Hepatocyte (in vitro differentiated cells): ENCODE data around the gene SH3BP4. TPM values are rescaled to one million over a fixed set of nuclear protein-coding genes. Genes with fewer than 3 reads are reported as not detected.

Experiments used
- DNase-seq: peaks from one replicate; pipeline ENCODE4 v3.0.0-alpha.2; 2016; ENCODE audit warnings: low spot score
- H2AFZ ChIP-seq: fragments of 200-600 bp; sonication (generic); 2 replicates; pipeline ENCODE4 v1.6.0; 2016; ENCODE audit warnings: antibody characterized with exemption, mild to moderate bottlenecking
- H3K27ac ChIP-seq: fragments of 200-600 bp; sonication (generic); 2 replicates; pipeline ENCODE4 v1.5.1; 2016; ENCODE audit warnings: mild to moderate bottlenecking
- H3K27me3 ChIP-seq: fragments of 200-600 bp; sonication (generic); 2 replicates; pipeline ENCODE4 v1.6.1; 2016
- H3K36me3 ChIP-seq: fragments of 200-600 bp; sonication (generic); replicated peaks from 2 replicates; pipeline ENCODE4 v1.5.1; 2016; ENCODE audit warnings: low read depth; ENCODE audit not compliant: insufficient read depth
- H3K4me1 ChIP-seq: fragments of 200-600 bp; sonication (generic); 2 replicates; pipeline ENCODE4 v1.5.1; 2016; ENCODE audit warnings: mild to moderate bottlenecking, moderate library complexity; ENCODE audit not compliant: insufficient read depth
- H3K4me2 ChIP-seq: fragments of 200-600 bp; sonication (generic); 2 replicates; pipeline ENCODE4 v1.6.0; 2016
- H3K4me3 ChIP-seq: fragments of 200-600 bp; sonication (generic); 2 replicates; pipeline ENCODE4 v1.5.1; 2016; ENCODE audit warnings: mild to moderate bottlenecking
- H3K79me2 ChIP-seq: fragments of 200-600 bp; sonication (generic); 2 replicates; pipeline ENCODE4 v1.6.0; 2017; ENCODE audit warnings: mild to moderate bottlenecking
- H3K9me2 ChIP-seq: fragments of 200-600 bp; sonication (generic); replicated peaks from 2 replicates; pipeline ENCODE4 v1.6.0; 2017; ENCODE audit warnings: mild to moderate bottlenecking; ENCODE audit not compliant: insufficient read depth
- H3K9me3 ChIP-seq: fragments of 200-600 bp; sonication (generic); 2 replicates; pipeline ENCODE4 v1.5.1; 2016; ENCODE audit warnings: low read depth, mild to moderate bottlenecking
- H4K20me1 ChIP-seq: fragments of 200-600 bp; sonication (generic); 2 replicates; pipeline ENCODE4 v1.6.0; 2016; ENCODE audit warnings: mild to moderate bottlenecking; ENCODE audit not compliant: insufficient read depth, poor library complexity, severe bottlenecking
- EZH2 ChIP-seq: fragments of 200-600 bp; sonication (generic); IDR thresholded peaks from 2 replicates; pipeline ENCODE4 v1.6.1; 2016; ENCODE audit warnings: antibody characterized with exemption, mild to moderate bottlenecking, borderline replicate concordance
- EZH2phosphoT487 ChIP-seq: fragments of 200-600 bp; sonication (generic); IDR thresholded peaks from one replicate; pipeline ENCODE4 v1.6.1; 2018; ENCODE audit warnings: antibody characterized with exemption, mild to moderate bottlenecking, low read depth, moderate library complexity; ENCODE audit not compliant: unreplicated experiment, severe bottlenecking
- WGBS: methylation state at CpG from one replicate; pipeline ENCODE4 v1.1.6; 2016; ENCODE audit warnings: low lambda C conversion rate; ENCODE audit errors: missing lambda C conversion rate; 5-methylcytosine and 5-hydroxymethylcytosine counted together
- polyA plus RNA-seq: library from polyadenylated mRNA; unstranded; fragments of >200 nt; fragmentation: Nextera tagmentation; extraction: Ambion mirVana; gene quantifications from 2 replicates; pipeline ENCODE4 v1.2.1, GENCODE V29; 2016
- total RNA-seq: library from RNA; depleted of rRNA; stranded (reverse); fragments of >200 nt; gene quantifications from 2 replicates; pipeline ENCODE4 v1.2.3, GENCODE V29; 2014
- TF ChIP-seq, protein P1 (sequence below): fragments of 200-600 bp; sonication (generic); IDR thresholded peaks from 2 replicates; pipeline ENCODE4 v1.5.1; 2016; ENCODE audit warnings: antibody characterized with exemption, mild to moderate bottlenecking; ENCODE audit not compliant: poor library complexity

Gene SH3BP4
- total and polyA plus RNA-seq, 2 experiments from 2014 or later = 23.3 to 32.0 TPM

GRCh38 chr2:234955091-234955591 is 3.3 kb downstream of the SH3BP4 start:
- H3K9me2 ChIP-seq = no peaks in the 10 kb centered on the region
- H3K27ac ChIP-seq = peak overlapping the region; percentile 32
- peak overlapping the region; percentile 77 for H3K4me2 ChIP-seq
- TF ChIP-seq EZH2 = no peak
- TF ChIP-seq, protein P1, sequence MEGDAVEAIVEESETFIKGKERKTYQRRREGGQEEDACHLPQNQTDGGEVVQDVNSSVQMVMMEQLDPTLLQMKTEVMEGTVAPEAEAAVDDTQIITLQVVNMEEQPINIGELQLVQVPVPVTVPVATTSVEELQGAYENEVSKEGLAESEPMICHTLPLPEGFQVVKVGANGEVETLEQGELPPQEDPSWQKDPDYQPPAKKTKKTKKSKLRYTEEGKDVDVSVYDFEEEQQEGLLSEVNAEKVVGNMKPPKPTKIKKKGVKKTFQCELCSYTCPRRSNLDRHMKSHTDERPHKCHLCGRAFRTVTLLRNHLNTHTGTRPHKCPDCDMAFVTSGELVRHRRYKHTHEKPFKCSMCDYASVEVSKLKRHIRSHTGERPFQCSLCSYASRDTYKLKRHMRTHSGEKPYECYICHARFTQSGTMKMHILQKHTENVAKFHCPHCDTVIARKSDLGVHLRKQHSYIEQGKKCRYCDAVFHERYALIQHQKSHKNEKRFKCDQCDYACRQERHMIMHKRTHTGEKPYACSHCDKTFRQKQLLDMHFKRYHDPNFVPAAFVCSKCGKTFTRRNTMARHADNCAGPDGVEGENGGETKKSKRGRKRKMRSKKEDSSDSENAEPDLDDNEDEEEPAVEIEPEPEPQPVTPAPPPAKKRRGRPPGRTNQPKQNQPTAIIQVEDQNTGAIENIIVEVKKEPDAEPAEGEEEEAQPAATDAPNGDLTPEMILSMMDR = no peak
- no peak for TF ChIP-seq EZH2phosphoT487
- H3K79me2 ChIP-seq = peaks cover 79% of the 10 kb centered on the region
- DNase-seq = no peak
- no peak overlapping the region for H3K4me3 ChIP-seq
- no peaks in the 10 kb centered on the region for H3K36me3 ChIP-seq
- no peak overlapping the region for H2AFZ ChIP-seq
- no peaks in the 10 kb centered on the region for H3K9me3 ChIP-seq
- H4K20me1 ChIP-seq = peaks cover 11% of the 10 kb centered on the region
- H3K27me3 ChIP-seq = no peaks in the 10 kb centered on the region
- H3K4me1 ChIP-seq = peaks cover 43% of the 10 kb centered on the region
- 70% methylated on average over 16 of the region's 16 CpGs for WGBS

DNA sequence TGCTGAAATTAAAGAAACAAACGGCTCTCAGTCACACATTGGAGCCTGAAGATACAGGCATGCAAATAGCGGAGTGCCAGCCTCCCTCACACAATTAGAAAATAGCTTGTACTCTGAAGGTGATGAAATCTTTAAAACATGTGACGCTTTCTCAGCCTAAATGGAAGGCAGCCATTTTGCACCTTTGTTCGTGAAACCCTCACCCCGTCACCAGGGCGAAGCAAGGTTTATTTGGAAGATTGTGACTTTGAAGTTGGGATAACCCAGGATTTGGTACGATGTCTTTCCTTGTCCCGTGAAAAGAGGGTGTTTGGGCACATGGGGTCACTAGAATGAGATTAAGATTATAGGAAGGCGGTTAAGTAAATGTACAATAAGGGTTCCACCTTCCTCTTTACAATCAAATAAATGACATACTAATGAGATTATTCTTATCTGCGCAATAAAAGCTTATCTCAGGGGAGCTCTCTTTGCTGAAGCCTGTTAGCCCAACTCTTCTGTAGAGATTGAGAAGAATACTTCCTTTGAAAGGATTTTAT is 4.2 kb downstream of the SH3BP4 start:
- H3K4me1 ChIP-seq = peaks cover 34% of the 10 kb centered on the region
- 63% methylated on average over 10 of the region's 10 CpGs for WGBS
- H3K36me3 ChIP-seq = no peaks in the 10 kb centered on the region
- no peaks in the 10 kb centered on the region for H3K9me3 ChIP-seq
- H3K9me2 ChIP-seq = no peaks in the 10 kb centered on the region
- H3K4me3 ChIP-seq = no peak overlapping the region
- H3K79me2 ChIP-seq = peaks cover 88% of the 10 kb centered on the region
- H2AFZ ChIP-seq = no peak overlapping the region
- H4K20me1 ChIP-seq = peaks cover 14% of the 10 kb centered on the region
- TF ChIP-seq EZH2phosphoT487 = no peak
- no peak for TF ChIP-seq EZH2
- TF ChIP-seq, protein P1 = no peak
- no peak overlapping the region for H3K4me2 ChIP-seq
- no peaks in the 10 kb centered on the region for H3K27me3 ChIP-seq
- DNase-seq = no peak
- peak overlapping the region; percentile 32 for H3K27ac ChIP-seq

- TF ChIP-seq EZH2phosphoT487 = no peak
- H3K4me2 ChIP-seq = no peak overlapping the region
- no peaks in the 10 kb centered on the region for H3K36me3 ChIP-seq
- H3K27ac ChIP-seq = no peak overlapping the region
- DNase-seq = no peak
- peaks cover 29% of the 10 kb centered on the region for H3K4me1 ChIP-seq
- H3K27me3 ChIP-seq = no peaks in the 10 kb centered on the region
- no peaks in the 10 kb centered on the region for H3K9me3 ChIP-seq
- H3K9me2 ChIP-seq = no peaks in the 10 kb centered on the region
- H3K79me2 ChIP-seq = peaks cover 100% of the 10 kb centered on the region
- 93% methylated on average over 3 of the region's 3 CpGs for WGBS
- H3K4me3 ChIP-seq = no peak overlapping the region
- peaks cover 22% of the 10 kb centered on the region for H4K20me1 ChIP-seq
- no peak overlapping the region for H2AFZ ChIP-seq
Measured at GRCh38 chr2:234957834-234958135, 6.0 kb downstream of the SH3BP4 start.

DNA sequence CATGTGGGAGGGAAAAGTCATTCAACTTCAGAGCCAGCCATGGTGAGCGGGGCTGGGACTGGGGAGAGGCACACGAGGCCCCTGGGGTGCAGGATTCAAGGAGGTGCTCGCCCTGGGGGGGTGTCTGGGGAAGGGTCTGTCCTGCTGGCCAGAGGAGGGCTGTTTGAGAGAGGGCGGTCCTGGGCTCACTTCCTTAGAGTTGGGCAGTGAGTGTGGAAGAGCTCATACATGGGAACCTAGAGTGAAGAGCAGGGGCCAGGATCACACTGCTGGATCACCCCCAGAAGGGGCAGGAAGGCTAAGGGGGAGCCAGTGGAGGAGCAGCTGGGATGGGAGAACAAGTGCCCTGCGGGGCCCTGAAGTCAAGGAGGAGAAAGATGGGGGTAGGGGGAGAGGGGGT is 6.5 kb downstream of the SH3BP4 start:
- WGBS = 98% methylated on average over 5 of the region's 5 CpGs
- H3K9me2 ChIP-seq = no peaks in the 10 kb centered on the region
- H3K4me1 ChIP-seq = peaks cover 26% of the 10 kb centered on the region
- H3K36me3 ChIP-seq = no peaks in the 10 kb centered on the region
- no peak overlapping the region for H3K4me2 ChIP-seq
- DNase-seq = no peak
- no peaks in the 10 kb centered on the region for H3K27me3 ChIP-seq
- TF ChIP-seq EZH2 (no peak), EZH2phosphoT487 (no peak)
- TF ChIP-seq, protein P1 = no peak
- peaks cover 100% of the 10 kb centered on the region for H3K79me2 ChIP-seq
- peaks cover 25% of the 10 kb centered on the region for H4K20me1 ChIP-seq
- no peak overlapping the region for H2AFZ ChIP-seq
- H3K27ac ChIP-seq = no peak overlapping the region
- no peaks in the 10 kb centered on the region for H3K9me3 ChIP-seq
- H3K4me3 ChIP-seq = no peak overlapping the region
